ENCODE results near the gene PEX7.

PEX7 gene

DNA sequence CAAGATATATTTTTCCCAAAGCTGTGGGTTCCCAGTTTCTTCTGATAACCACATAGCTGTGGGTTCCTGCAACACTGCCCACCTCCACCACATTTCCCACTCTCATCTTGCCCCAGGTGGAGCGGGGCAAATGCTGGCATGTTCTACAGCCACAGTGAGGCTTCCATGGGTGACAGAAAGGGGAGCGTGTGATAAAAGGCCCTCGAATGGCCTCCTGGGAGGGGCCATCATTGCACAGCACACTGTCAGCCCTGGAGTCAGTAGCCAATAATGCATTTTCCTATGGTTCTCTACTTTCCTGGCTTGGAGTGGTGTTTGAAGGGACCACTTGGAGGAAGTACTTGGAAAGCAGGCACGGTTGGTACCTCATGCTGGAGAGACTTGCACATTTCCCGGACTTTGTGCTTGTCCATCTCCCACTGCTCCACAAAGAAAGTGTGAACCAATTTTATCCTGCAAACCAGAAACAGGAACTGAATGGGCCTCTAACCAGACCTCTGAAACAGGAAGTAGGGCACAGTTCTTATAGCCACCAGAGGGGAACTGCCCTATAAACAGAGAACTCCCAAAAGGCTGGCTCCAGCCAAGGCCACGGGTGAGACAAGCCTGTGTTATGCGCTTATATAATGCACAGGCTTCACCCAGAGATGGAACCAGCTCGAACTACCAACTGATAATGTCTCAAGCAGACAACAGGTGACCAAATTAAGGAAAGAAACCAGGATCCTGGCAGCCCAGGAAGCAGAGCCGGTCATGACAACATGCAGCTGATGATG, 38.7 kb upstream of the PEX7 start:
- peak; percentile 97 for DNase-seq (ENCODE audit: low read depth)
- H3K4me3 ChIP-seq (ENCODE audit: low read depth, low read length): peak overlapping the region; percentile 84
- TF ChIP-seq MYC (IDR thresholded peaks at IDR 0.05; ENCODE audit: low read depth, low read length): peak; percentile 41
- peak; percentile 62 for TF ChIP-seq POLR2A (IDR thresholded peaks at IDR 0.05; ENCODE audit: extremely low read depth, insufficient read length)
- TF ChIP-seq, protein P1, sequence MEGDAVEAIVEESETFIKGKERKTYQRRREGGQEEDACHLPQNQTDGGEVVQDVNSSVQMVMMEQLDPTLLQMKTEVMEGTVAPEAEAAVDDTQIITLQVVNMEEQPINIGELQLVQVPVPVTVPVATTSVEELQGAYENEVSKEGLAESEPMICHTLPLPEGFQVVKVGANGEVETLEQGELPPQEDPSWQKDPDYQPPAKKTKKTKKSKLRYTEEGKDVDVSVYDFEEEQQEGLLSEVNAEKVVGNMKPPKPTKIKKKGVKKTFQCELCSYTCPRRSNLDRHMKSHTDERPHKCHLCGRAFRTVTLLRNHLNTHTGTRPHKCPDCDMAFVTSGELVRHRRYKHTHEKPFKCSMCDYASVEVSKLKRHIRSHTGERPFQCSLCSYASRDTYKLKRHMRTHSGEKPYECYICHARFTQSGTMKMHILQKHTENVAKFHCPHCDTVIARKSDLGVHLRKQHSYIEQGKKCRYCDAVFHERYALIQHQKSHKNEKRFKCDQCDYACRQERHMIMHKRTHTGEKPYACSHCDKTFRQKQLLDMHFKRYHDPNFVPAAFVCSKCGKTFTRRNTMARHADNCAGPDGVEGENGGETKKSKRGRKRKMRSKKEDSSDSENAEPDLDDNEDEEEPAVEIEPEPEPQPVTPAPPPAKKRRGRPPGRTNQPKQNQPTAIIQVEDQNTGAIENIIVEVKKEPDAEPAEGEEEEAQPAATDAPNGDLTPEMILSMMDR (IDR thresholded peaks at IDR 0.05; ENCODE audit: low read depth, low read length): no peak
- TF ChIP-seq, protein P2, sequence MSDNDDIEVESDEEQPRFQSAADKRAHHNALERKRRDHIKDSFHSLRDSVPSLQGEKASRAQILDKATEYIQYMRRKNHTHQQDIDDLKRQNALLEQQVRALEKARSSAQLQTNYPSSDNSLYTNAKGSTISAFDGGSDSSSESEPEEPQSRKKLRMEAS (IDR thresholded peaks at IDR 0.05; ENCODE audit: low read depth, low read length): peak; percentile 29; the same call in 1 of the 2 replicates

DNA sequence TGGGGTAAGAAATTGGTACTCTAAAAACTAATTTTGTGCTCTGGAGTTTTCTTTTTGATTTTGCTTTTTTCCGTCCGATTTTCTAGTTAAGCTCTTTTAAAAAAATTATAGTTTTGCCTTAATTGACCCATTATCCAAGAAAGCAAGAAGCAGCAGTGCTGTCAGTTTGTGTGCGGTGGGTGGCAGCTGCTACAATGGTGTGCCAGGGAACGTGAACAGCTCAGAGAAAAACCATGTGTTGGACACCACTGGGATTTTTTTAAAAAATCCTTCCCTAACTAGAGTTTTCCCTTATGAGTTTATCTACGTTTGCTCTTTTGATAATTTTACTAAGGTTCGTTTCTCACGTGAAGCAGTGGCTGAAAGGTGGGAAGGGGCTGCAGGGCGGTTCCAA, 38.1 kb upstream of the PEX7 start:
- peak overlapping the region; percentile 84 for H3K4me3 ChIP-seq (ENCODE audit: low read depth, low read length)
- DNase-seq (ENCODE audit: low read depth): no peak
- no peak for TF ChIP-seq MYC (IDR thresholded peaks at IDR 0.05; ENCODE audit: low read depth, low read length)
- TF ChIP-seq, protein P2 (IDR thresholded peaks at IDR 0.05; ENCODE audit: low read depth, low read length): 0 out of 2 replicates have a peak, but pooled peaks have one; percentile 5

DNA sequence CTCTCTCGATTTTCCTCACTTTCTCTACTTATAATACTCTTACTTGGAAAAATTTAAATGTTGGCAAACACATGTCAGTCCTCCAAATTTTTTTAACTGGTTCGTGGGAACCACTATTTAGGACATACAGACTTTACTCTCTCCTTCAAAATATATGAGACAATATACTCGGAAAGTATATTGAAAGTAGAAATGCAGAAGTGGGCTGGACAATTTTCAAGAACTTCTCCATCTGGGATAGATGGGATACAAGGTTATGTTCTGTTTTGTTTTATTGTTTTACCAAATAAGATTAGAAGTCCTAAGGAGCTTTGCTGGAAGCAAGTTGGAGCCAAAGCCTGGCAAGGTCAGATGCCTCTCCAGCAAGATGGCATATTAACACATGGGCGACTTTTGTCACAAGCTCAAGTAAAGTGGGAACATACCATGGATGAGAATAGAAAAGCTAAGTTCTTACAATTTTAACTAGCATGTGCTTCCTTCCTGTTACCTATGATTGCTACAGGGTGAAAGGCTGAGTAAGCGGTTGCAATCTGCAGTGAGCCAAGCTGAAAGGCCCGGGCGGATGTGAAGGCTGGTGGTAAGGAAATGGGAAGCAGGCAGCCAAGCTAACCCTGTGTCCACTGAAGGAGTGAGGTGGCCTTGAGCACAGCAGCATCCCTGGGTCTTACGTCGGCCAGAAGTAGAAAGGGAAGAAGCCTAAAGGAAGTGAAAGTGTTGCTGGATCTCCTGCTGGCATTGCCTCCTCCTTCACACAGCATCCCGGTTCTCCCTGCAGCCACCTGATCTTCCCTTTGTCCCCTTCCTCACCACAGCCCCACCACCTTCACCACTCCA, 37.3 kb upstream of the PEX7 start:
- H3K4me3 ChIP-seq (ENCODE audit: low read depth, low read length): peak overlapping the region; percentile 84
- peak; percentile 96 for DNase-seq (ENCODE audit: low read depth)
- peak; percentile 50 for TF ChIP-seq MYC (IDR thresholded peaks at IDR 0.05; ENCODE audit: low read depth, low read length)
- TF ChIP-seq, protein P2 (IDR thresholded peaks at IDR 0.05; ENCODE audit: low read depth, low read length): peak; percentile 78; the same call in 1 of the 2 replicates
- TF ChIP-seq, protein P1 (IDR thresholded peaks at IDR 0.05; ENCODE audit: low read depth, low read length): no peak
- TF ChIP-seq POLR2A (IDR thresholded peaks at IDR 0.05; ENCODE audit: extremely low read depth, insufficient read length): no peak

DNA sequence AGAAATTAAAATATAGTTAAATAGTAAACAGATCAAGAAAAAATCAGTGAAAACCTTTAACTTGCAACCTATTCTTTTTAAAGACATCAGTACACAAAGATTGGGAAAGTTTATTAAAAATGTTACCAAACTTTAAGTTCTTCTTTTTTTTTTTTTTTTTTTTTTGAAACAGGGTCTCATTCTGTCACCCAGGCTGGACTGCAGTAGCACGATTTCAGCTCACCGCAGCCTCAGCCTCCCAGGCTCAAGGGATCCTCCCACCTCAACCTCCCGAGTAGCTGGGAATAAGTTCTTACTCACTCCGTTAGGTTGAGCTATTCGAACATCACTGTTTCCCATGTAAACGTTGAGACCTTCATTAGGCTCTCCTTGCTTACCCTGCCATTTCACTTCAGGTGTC, 35.7 kb upstream of the PEX7 start:
- TF ChIP-seq MYC (IDR thresholded peaks at IDR 0.05; ENCODE audit: low read depth, low read length) (no peak), POLR2A (IDR thresholded peaks at IDR 0.05; ENCODE audit: extremely low read depth, insufficient read length) (no peak)
- TF ChIP-seq, protein P1 (IDR thresholded peaks at IDR 0.05; ENCODE audit: low read depth, low read length): no peak
- TF ChIP-seq, protein P2 (IDR thresholded peaks at IDR 0.05; ENCODE audit: low read depth, low read length): no peak
- peak; percentile 41 for DNase-seq (ENCODE audit: low read depth)
- H3K4me3 ChIP-seq (ENCODE audit: low read depth, low read length): peak overlapping the region; percentile 35

DNA sequence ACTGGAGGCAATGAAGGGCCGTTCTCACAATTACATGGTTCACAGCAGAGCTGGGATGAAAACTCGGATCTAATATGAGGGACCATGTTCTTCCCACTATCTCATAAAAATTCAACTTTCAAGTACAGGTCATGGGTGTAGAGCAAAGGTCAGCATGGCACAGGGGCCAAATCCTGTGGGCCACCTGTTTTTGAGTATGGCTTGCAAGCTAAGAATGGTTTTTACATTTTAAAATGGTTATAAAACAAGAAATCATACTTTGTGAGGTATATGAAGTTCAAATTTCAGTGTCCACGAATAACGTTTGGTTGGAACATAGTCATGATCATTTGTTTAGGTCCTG, 34.7 kb upstream of the PEX7 start:
- TF ChIP-seq, protein P1 (IDR thresholded peaks at IDR 0.05; ENCODE audit: low read depth, low read length): no peak
- TF ChIP-seq MYC (IDR thresholded peaks at IDR 0.05; ENCODE audit: low read depth, low read length): no peak
- TF ChIP-seq POLR2A (IDR thresholded peaks at IDR 0.05; ENCODE audit: extremely low read depth, insufficient read length): no peak
- TF ChIP-seq, protein P2 (IDR thresholded peaks at IDR 0.05; ENCODE audit: low read depth, low read length): no peak
- DNase-seq (ENCODE audit: low read depth): no peak
- peak overlapping the region; percentile 35 for H3K4me3 ChIP-seq (ENCODE audit: low read depth, low read length)

Measured in NB4 (cell line).